Measurements from ENCODE around the gene CAMK1D. TPM values are rescaled to one million over a fixed set of nuclear protein-coding genes. Genes with fewer than 3 reads are reported as not detected.

CAMK1D gene
- total and polyA plus RNA-seq, 2 of the 4 experiments (the other 2 are of a cell fraction) = 5.0 to 5.3 TPM

- in situ Hi-C loops (cut with MboI; ENCODE audit: low sequenced_read_pairs) = no loop called here
- H3K9me3 ChIP-seq (ENCODE audit: control insufficient read depth, insufficient read depth, low read length) = no peaks in the 10 kb centered on the region
- H3K9ac ChIP-seq (ENCODE audit: low read depth, low read length) = no peak overlapping the region
- no peaks in the 10 kb centered on the region; the same call in 1 of the 2 replicates for H3K27me3 ChIP-seq (ENCODE audit: control insufficient read depth, insufficient read depth, low read length)
- H3K14ac ChIP-seq (replicated peaks; ENCODE audit: low read depth, low read length) = no peak overlapping the region
- H2BK120ac ChIP-seq (ENCODE audit: low read depth, low read length) = no peak overlapping the region
- no peak overlapping the region for H2BK20ac ChIP-seq (ENCODE audit: low read depth, low read length)
- WGBS, 2 experiments (ENCODE audit: extremely low coverage in 2 of 2, insufficient read length in 1 of 2) = no CpG with 5 or more reads among the region's 7 CpGs
- no peak overlapping the region for H3K4me2 ChIP-seq (ENCODE audit: low read depth, low read length)
- H3K79me1 ChIP-seq (ENCODE audit: low read depth in 1 of 2, low read length in 2 of 2) = no peaks in the 10 kb centered on the region
- intact Hi-C loops (cut with micrococcal nuclease) = no loop called here
- H2AK5ac ChIP-seq (ENCODE audit: low read depth, low read length) = no peak overlapping the region
- H2BK5ac ChIP-seq (ENCODE audit: low read depth, low read length, poor library complexity, severe bottlenecking) = no peak overlapping the region
- H3K9me1 ChIP-seq (ENCODE audit: insufficient read depth, low read length) = no peaks in the 10 kb centered on the region
- TF ChIP-seq, protein P1, sequence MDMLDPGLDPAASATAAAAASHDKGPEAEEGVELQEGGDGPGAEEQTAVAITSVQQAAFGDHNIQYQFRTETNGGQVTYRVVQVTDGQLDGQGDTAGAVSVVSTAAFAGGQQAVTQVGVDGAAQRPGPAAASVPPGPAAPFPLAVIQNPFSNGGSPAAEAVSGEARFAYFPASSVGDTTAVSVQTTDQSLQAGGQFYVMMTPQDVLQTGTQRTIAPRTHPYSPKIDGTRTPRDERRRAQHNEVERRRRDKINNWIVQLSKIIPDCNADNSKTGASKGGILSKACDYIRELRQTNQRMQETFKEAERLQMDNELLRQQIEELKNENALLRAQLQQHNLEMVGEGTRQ (IDR thresholded peaks at IDR 0.05; ENCODE audit: low read depth, low read length) = no peak
- TF ChIP-seq BHLHE40 (IDR thresholded peaks at IDR 0.05; ENCODE audit: low read depth, low read length) (no peak), RFX5 (IDR thresholded peaks at IDR 0.05; ENCODE audit: low read depth, low read length) (no peak), NFE2L2 (IDR thresholded peaks at IDR 0.05; ENCODE audit: low read depth, low read length) (no peak), MAZ (IDR thresholded peaks at IDR 0.05; ENCODE audit: borderline replicate concordance, low read depth, low read length) (no peak), FOS (IDR thresholded peaks at IDR 0.05; ENCODE audit: low read depth, low read length) (no peak), CHD1 (IDR thresholded peaks at IDR 0.05; ENCODE audit: low read depth, low read length) (no peak), RAD21 (IDR thresholded peaks at IDR 0.05; ENCODE audit: low read length) (no peak), CTCF (conservative IDR thresholded peaks at IDR 0.05; ENCODE audit: low read depth, low read length) (no peak)
- TF ChIP-seq, protein P2, sequence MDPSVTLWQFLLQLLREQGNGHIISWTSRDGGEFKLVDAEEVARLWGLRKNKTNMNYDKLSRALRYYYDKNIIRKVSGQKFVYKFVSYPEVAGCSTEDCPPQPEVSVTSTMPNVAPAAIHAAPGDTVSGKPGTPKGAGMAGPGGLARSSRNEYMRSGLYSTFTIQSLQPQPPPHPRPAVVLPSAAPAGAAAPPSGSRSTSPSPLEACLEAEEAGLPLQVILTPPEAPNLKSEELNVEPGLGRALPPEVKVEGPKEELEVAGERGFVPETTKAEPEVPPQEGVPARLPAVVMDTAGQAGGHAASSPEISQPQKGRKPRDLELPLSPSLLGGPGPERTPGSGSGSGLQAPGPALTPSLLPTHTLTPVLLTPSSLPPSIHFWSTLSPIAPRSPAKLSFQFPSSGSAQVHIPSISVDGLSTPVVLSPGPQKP (IDR thresholded peaks at IDR 0.05; ENCODE audit: borderline replicate concordance, low read depth, low read length) = no peak
- H3K23ac ChIP-seq (ENCODE audit: low read depth, low read length) = no peak overlapping the region
- no peak overlapping the region for H3K4me3 ChIP-seq (ENCODE audit: insufficient read depth, low read depth, low read length)
- H2BK15ac ChIP-seq (ENCODE audit: low read depth, low read length) = no peak overlapping the region
- no peak overlapping the region for H3K18ac ChIP-seq (ENCODE audit: low read depth, low read length)
- BruUV-seq (replicated peaks) = no TSS peak
- no peak overlapping the region for H2AK9ac ChIP-seq (replicated peaks; ENCODE audit: low read depth, low read length, poor library complexity)
- ATAC-seq (ENCODE audit: low read depth) (peak; percentile 21; the same call in 1 of the 2 replicates), DNase-seq (peak; percentile 20)
- ChIA-PET POLR2A (ENCODE audit: unreplicated experiment) (interaction anchor here (0.6 kb wide), 1 partner anchor 304 kb away, joined by 10 read pairs; the partner anchor contains the start of gene NUDT5), CTCF (no interaction called here)
- no peak overlapping the region for H4K8ac ChIP-seq (ENCODE audit: low read depth in 2 of 2, low read length in 2 of 2)
- no peaks in the 10 kb centered on the region for H3K36me3 ChIP-seq (ENCODE audit: control insufficient read depth, insufficient read depth, low read length)
- dilution Hi-C loops (cut with HindIII; ENCODE audit: low sequenced_read_pairs, unreplicated experiment) = no loop called here
- H3K27ac ChIP-seq (ENCODE audit: insufficient read depth, low read length) = no peak overlapping the region
- no peak overlapping the region for H4K5ac ChIP-seq (ENCODE audit: low read depth, low read length)
- no peak overlapping the region for H3K56ac ChIP-seq (ENCODE audit: extremely low read depth, insufficient read depth, low read length)
- no peak overlapping the region for H3K4ac ChIP-seq (ENCODE audit: low read depth, low read length)
- no peak overlapping the region for H2AFZ ChIP-seq (replicated peaks; ENCODE audit: low read length, poor library complexity)
- peaks cover 5% of the 10 kb centered on the region; the same call in 1 of the 2 replicates for H3K4me1 ChIP-seq (ENCODE audit: control insufficient read depth, insufficient read depth, low read length)
- no peak overlapping the region for H4K91ac ChIP-seq (ENCODE audit: insufficient read depth, low read depth, low read length)
- no peaks in the 10 kb centered on the region for H4K20me1 ChIP-seq (ENCODE audit: insufficient read depth, low read length)
Measured at GRCh38 chr10:12499076-12499986, 150.0 kb downstream of the CAMK1D start.

Data from IMR-90 (cell line).